H1 (cell line): ENCODE data around the gene CNNM4. TPM values are rescaled to one million over a fixed set of nuclear protein-coding genes. Genes with fewer than 3 reads are reported as not detected.

ENCODE experiments used
- CTCF ChIA-PET: fragments of 300-600 bp; sonication (Branson Sonifier 250); formaldehyde crosslinking; loops from one replicate; lab custom pipeline; 2021; ENCODE audit not compliant: partially characterized antibody; lab: Charles Lee
- POLR2A ChIA-PET: fragments of 300-600 bp; sonication (Branson Sonifier 250); formaldehyde crosslinking; loops from one replicate; lab custom pipeline; 2021; ENCODE audit warnings: inconsistent platforms; ENCODE audit not compliant: partially characterized antibody; lab: Charles Lee
- DNase-seq, 2 experiments: peaks; one replicate each; pipeline versions ENCODE4 v3.0.0 to v3.0.0-alpha.2; 2010 to 2022; ENCODE audit warnings: low spot score in 2 of 2, low read depth in 1 of 2, mixed read lengths in 1 of 2
- FAIRE-seq: peaks from 2 replicates; lab custom pipeline; 2011; peaks lifted over from hg19 to GRCh38; lab: Jason Lieb, UNC
- H2AFZ ChIP-seq: 2 replicates; pipeline ENCODE4 v1.8.1; 2012; ENCODE audit warnings: low read length, inconsistent platforms
- H2AK5ac ChIP-seq: 2 replicates; pipeline ENCODE4 v1.6.1; 2013; ENCODE audit warnings: low read depth, low read length
- H2BK120ac ChIP-seq: replicated peaks from 2 replicates; pipeline ENCODE3; 2013; ENCODE audit warnings: low read depth, low read length, inconsistent platforms
- H2BK12ac ChIP-seq: 2 replicates; pipeline ENCODE4 v1.6.1; 2013; ENCODE audit warnings: low read depth, low read length
- H2BK15ac ChIP-seq: 2 replicates; pipeline ENCODE4 v1.6.1; 2013; ENCODE audit warnings: low read length
- H2BK20ac ChIP-seq: 2 replicates; pipeline ENCODE4 v1.6.1; 2013; ENCODE audit warnings: low read length
- H2BK5ac ChIP-seq: 2 replicates; pipeline ENCODE4 v1.6.1; 2013; ENCODE audit warnings: low read depth, low read length
- H3K14ac ChIP-seq: 2 replicates; pipeline ENCODE4 v1.6.1; 2013; ENCODE audit warnings: inconsistent platforms; ENCODE audit not compliant: insufficient read length
- H3K18ac ChIP-seq: 2 replicates; pipeline ENCODE4 v1.6.1; 2013; ENCODE audit warnings: low read length; ENCODE audit errors: extremely low read depth
- H3K23ac ChIP-seq: 2 replicates; pipeline ENCODE4 v1.6.1; 2013; ENCODE audit warnings: inconsistent platforms; ENCODE audit not compliant: insufficient read length
- H3K23me2 ChIP-seq: 2 replicates; pipeline ENCODE4 v1.6.1; 2013; ENCODE audit warnings: low read depth, low read length
- H3K27ac ChIP-seq: 2 replicates; pipeline ENCODE4 v1.6.1; 2011; ENCODE audit warnings: low read depth, low read length, inconsistent platforms
- H3K27me3 ChIP-seq, 4 experiments: replicated peaks in 1 of 4; 1 replicate in 1 of 4; 2 replicates in 3 of 4; pipeline versions ENCODE4 v1.6.1 to v1.8.1; 2011 to 2013; ENCODE audit warnings: low read length in 3 of 4, mild to moderate bottlenecking in 3 of 4, inconsistent platforms in 2 of 4, mixed read lengths in 2 of 4, moderate library complexity in 1 of 4; ENCODE audit not compliant: control insufficient read depth in 3 of 4, insufficient read depth in 3 of 4; ENCODE audit errors: extremely low read depth in 1 of 4
- H3K36me3 ChIP-seq, 4 experiments: 2 replicates each; pipeline versions ENCODE4 v1.6.1 to v1.8.1; 2011 to 2013; ENCODE audit warnings: mild to moderate bottlenecking in 4 of 4, low read length in 3 of 4, moderate library complexity in 2 of 4, control low read depth in 1 of 4, inconsistent platforms in 1 of 4; ENCODE audit not compliant: insufficient read depth in 4 of 4, control insufficient read depth in 2 of 4
- H3K4ac ChIP-seq: replicated peaks from 2 replicates; pipeline ENCODE3; 2013; ENCODE audit warnings: low read length, low read depth, mixed read lengths, inconsistent platforms; ENCODE audit not compliant: insufficient read length
- H3K4me1 ChIP-seq, 4 experiments: replicated peaks in 1 of 4; 1 replicate in 1 of 4; 2 replicates in 3 of 4; pipeline versions ENCODE4 v1.6.1 to v1.8.1; 2011 to 2013; ENCODE audit warnings: low read length in 3 of 4, inconsistent platforms in 2 of 4, mixed read lengths in 1 of 4; ENCODE audit not compliant: insufficient read depth in 4 of 4, control insufficient read depth in 3 of 4
- H3K4me2 ChIP-seq, 2 experiments: 2 replicates each; pipeline versions ENCODE4 v1.6.1 to v1.8.1; 2011 to 2013; ENCODE audit warnings: low read depth in 2 of 2, low read length in 2 of 2, control low read depth in 1 of 2, inconsistent platforms in 1 of 2, mild to moderate bottlenecking in 1 of 2; ENCODE audit not compliant: insufficient read depth in 1 of 2
- H3K4me3 ChIP-seq, 4 experiments: fragments of 200-600, 300-600 bp in 1 of 4; sonication (generic), shearing (Covaris generic), sonication (Bioruptor Twin) in 1 of 4; 2 replicates each; pipeline versions ENCODE4 v1.5.1 to v1.8.1; 2011 to 2016; ENCODE audit warnings: low read length in 4 of 4, low read depth in 3 of 4, control low read depth in 2 of 4, inconsistent platforms in 2 of 4, mild to moderate bottlenecking in 2 of 4, mixed read lengths in 1 of 4, moderate library complexity in 1 of 4; ENCODE audit not compliant: insufficient read depth in 2 of 4; ENCODE audit errors: extremely low read depth in 1 of 4
- H3K56ac ChIP-seq: replicated peaks from 2 replicates; pipeline ENCODE3; 2013; ENCODE audit warnings: low read depth, mild to moderate bottlenecking, mixed read lengths, low read length, inconsistent platforms; ENCODE audit not compliant: insufficient read length
- H3K79me1 ChIP-seq: 2 replicates; pipeline ENCODE4 v1.6.1; 2013; ENCODE audit warnings: low read depth, low read length, control low read depth
- H3K79me2 ChIP-seq, 2 experiments: 2 replicates each; pipeline versions ENCODE4 v1.6.1 to v1.8.1; 2012 to 2013; ENCODE audit warnings: low read length in 2 of 2, mild to moderate bottlenecking in 2 of 2, inconsistent platforms in 1 of 2; ENCODE audit not compliant: insufficient read depth in 2 of 2, control insufficient read depth in 1 of 2
- H3K9ac ChIP-seq, 4 experiments: replicated peaks in 1 of 4; 1 replicate in 1 of 4; 2 replicates in 3 of 4; pipeline versions ENCODE4 v1.6.1 to v1.8.1; 2011 to 2013; ENCODE audit warnings: low read depth in 3 of 4, low read length in 3 of 4, control low read depth in 2 of 4, mild to moderate bottlenecking in 2 of 4, moderate library complexity in 2 of 4, inconsistent platforms in 1 of 4; ENCODE audit errors: extremely low read depth in 1 of 4
- H3K9me3 ChIP-seq, 2 experiments: 2 replicates each; pipeline versions ENCODE4 v1.6.1 to v1.8.1; 2012 to 2013; ENCODE audit warnings: mild to moderate bottlenecking in 2 of 2, moderate library complexity in 2 of 2, control low read depth in 1 of 2, inconsistent platforms in 1 of 2, low read depth in 1 of 2, low read length in 1 of 2, mixed read lengths in 1 of 2; ENCODE audit not compliant: insufficient read depth in 2 of 2
- H4K20me1 ChIP-seq, 2 experiments: replicated peaks in 1 of 2; 2 replicates each; pipeline versions ENCODE3 to v1.8.1; 2011 to 2013; ENCODE audit warnings: inconsistent platforms in 2 of 2, low read length in 2 of 2, mild to moderate bottlenecking in 1 of 2; ENCODE audit not compliant: insufficient read depth in 2 of 2, control insufficient read depth in 1 of 2
- H4K5ac ChIP-seq: 2 replicates; pipeline ENCODE4 v1.6.1; 2013; ENCODE audit warnings: low read length, low read depth, mixed read lengths, inconsistent platforms; ENCODE audit not compliant: insufficient read length
- H4K8ac ChIP-seq: 2 replicates; pipeline ENCODE4 v1.8.0; 2013; ENCODE audit warnings: mild to moderate bottlenecking, moderate library complexity, low read length, inconsistent platforms; ENCODE audit not compliant: insufficient read depth; ENCODE audit errors: extremely low read depth
- H4K91ac ChIP-seq: replicated peaks from 2 replicates; pipeline ENCODE3; 2013; ENCODE audit warnings: low read length, mixed read lengths, inconsistent platforms; ENCODE audit not compliant: insufficient read length
- EGR1 ChIP-seq: IDR thresholded peaks from 2 replicates; pipeline ENCODE4 v1.6.1; 2011; ENCODE audit warnings: low read depth, low read length, borderline replicate concordance
- WGBS, 2 experiments: shearing (Covaris generic) in 1 of 2; methylation state at CpG; one replicate each; pipeline versions ENCODE4 v1.1.6 to v1.1.7; 2013 to 2015; ENCODE audit warnings: low lambda C conversion rate in 2 of 2, mixed read lengths in 2 of 2, inconsistent platforms in 1 of 2, low coverage in 1 of 2, missing lambda C conversion rate in 1 of 2; ENCODE audit not compliant: insufficient replicate concordance in 2 of 2, insufficient coverage in 1 of 2, insufficient read length in 1 of 2; ENCODE audit errors: extremely low coverage in 1 of 2, missing lambda C conversion rate in 1 of 2; 5-methylcytosine and 5-hydroxymethylcytosine counted together
- microRNA counts: library from miRNA; unstranded; fragments of <30 nt; microRNA quantifications from one replicate; lab custom pipeline; 2015
- microRNA-seq, 2 experiments: library from miRNA; unstranded; fragments of <30 nt; microRNA quantifications; one replicate each; pipeline versions ENCODE4 to v1.2.0, GENCODE V29; 2016 to 2020; ENCODE audit warnings: borderline microRNAs expressed in 2 of 2, borderline number of aligned reads in 2 of 2, borderline replicate concordance in 1 of 2
- polyA plus RNA-seq, 7 experiments: library from polyadenylated mRNA; depleted of rRNA in 3 of 7; stranded (reverse) in 5 of 7; unstranded in 2 of 7; fragments of >200 nt in 5 of 7; fragments of 200-250 nt in 2 of 7; gene quantifications; 1 replicate in 5 of 7; 2 replicates in 1 of 7; 4 replicates in 1 of 7; pipeline versions ENCODE4 v1.2.1 to v1.2.3, GENCODE V29; 2011 to 2013; ENCODE audit warnings: missing spikeins in 2 of 7, mixed read lengths in 2 of 7
- small RNA-seq: library from polyadenylated mRNA; stranded (forward); fragments of <200 nt; extraction: miRNeasy Mini kit (QIAGEN cat#:217004); gene quantifications from one replicate; pipeline ENCODE3, GENCODE V24; 2013; ENCODE audit not compliant: insufficient read depth
- total RNA-seq: library from RNA; stranded (reverse); fragmentation: NEBNext Ultra II Directional; extraction: Animal tissue kit (Norgen Biotek cat#: 25700); gene quantifications from 2 replicates; pipeline ENCODE4 v1.2.1, GENCODE V29; 2021

The CNNM4 gene
- total and polyA plus RNA-seq, 2 of the 8 experiments (the other 6 are each of a cell fraction or from before 2014, with no cell fraction given): 10.3 to 11.0 TPM

- H3K14ac ChIP-seq: no peak overlapping the region
- H2BK12ac ChIP-seq: no peak overlapping the region
- H3K23me2 ChIP-seq: peaks cover 10% of the 10 kb centered on the region; the same call in 1 of the 2 replicates
- no peak overlapping the region for H2BK15ac ChIP-seq
- FAIRE-seq: no peak
- H3K9ac ChIP-seq: no peak overlapping the region
- DNase-seq: peak in 1 of 2 experiments; percentile 45
- H3K79me1 ChIP-seq: peaks cover 6% of the 10 kb centered on the region; the same call in 1 of the 2 replicates
- H3K27ac ChIP-seq: no peak overlapping the region
- H2BK5ac ChIP-seq: no peak overlapping the region
- no peak overlapping the region for H3K4ac ChIP-seq
- no peak overlapping the region for H3K4me3 ChIP-seq
- no peak overlapping the region for H2BK120ac ChIP-seq
- peaks cover 15 to 19% of the 10 kb centered on the region in 2 experiments for H4K20me1 ChIP-seq
- no peaks in the 10 kb centered on the region for H3K27me3 ChIP-seq
- H3K79me2 ChIP-seq: peaks cover 0 to 16% of the 10 kb centered on the region in 2 experiments; a peak in 3 of 4 replicates
- POLR2A ChIA-PET: interaction anchor here (0.8 to 5.8 kb wide), 10 partner anchors 10 to 96 kb away, joined by 3 to 47 read pairs (median 4); no protein-coding TSS in a partner anchor
- H3K18ac ChIP-seq: no peak overlapping the region
- no peak overlapping the region for H2AFZ ChIP-seq
- H3K4me1 ChIP-seq: peaks cover 3 to 11% (median 8%) of the 10 kb centered on the region in 4 experiments
- H2AK5ac ChIP-seq: no peak overlapping the region
- no peak overlapping the region for H2BK20ac ChIP-seq
- H4K5ac ChIP-seq: no peak overlapping the region
- TF ChIP-seq EGR1: no peak
- TF ChIP-seq, all 59 proteins: peak for 0
- 91% methylated on average over 7 of the region's 17 CpGs; no CpG with 5 or more reads in 1 of the 2 experiments for WGBS, 2 experiments
- no peak overlapping the region for H4K91ac ChIP-seq
- H3K56ac ChIP-seq: no peak overlapping the region
- no peaks in the 10 kb centered on the region for H3K9me3 ChIP-seq
- no peak overlapping the region for H4K8ac ChIP-seq
- no peak overlapping the region for H3K4me2 ChIP-seq
- H3K36me3 ChIP-seq: peaks cover 26 to 57% (median 48%) of the 10 kb centered on the region in 4 experiments
- no peak overlapping the region for H3K23ac ChIP-seq
- CTCF ChIA-PET: interaction anchor here (0.7 to 8.3 kb wide), 14 partner anchors 8 to 251 kb away, joined by 3 to 89 read pairs (median 5); partner anchors contain the start of gene ANKRD36
These were observed 100.4 kb downstream of the CNNM4 start for GRCh38 chr2:96861074-96861473.

MicroRNA genes within 50 kb of the gene (microRNA counts, 767-probe panel; counts per million panel counts)
- 879 counts per million, percentile 95 among the panel's probes with 10 or more counts for microRNA hsa-miR-3127-5p (lab: Ali Mortazavi, UCI)

Small RNAs within 50 kb of the gene (microRNA-seq; reads per million reads assigned to microRNA genes)
- 0 to 0.81 reads per million in 2 experiments for gene MIR3127

Small RNAs within 50 kb of the gene (small RNA-seq; reads per million reads assigned to genes)
- gene MIR3127: 6.2 reads per million, percentile 69 among the genes with 10 or more reads in this experiment

Other genes with a start within 250 kb of the CNNM4 start
- gene ARID5A, start 224.2 kb upstream of the CNNM4 start, total RNA-seq: 4.4 and 5.3 TPM in 2 replicates
- 3.3 and 3.8 TPM in 2 replicates for gene ARID5A, start 224.2 kb upstream of the CNNM4 start, polyA plus RNA-seq (2011; rRNA removed)
- gene KANSL3, start 122.6 kb upstream of the CNNM4 start, total RNA-seq: 31.4 and 32.6 TPM in 2 replicates
- gene KANSL3, start 122.6 kb upstream of the CNNM4 start, polyA plus RNA-seq (2011; rRNA removed): 19.8 and 30.4 TPM in 2 replicates
- gene FER1L5, start 118.1 kb upstream of the CNNM4 start, total RNA-seq: 0.69 and 0.88 TPM in 2 replicates
- gene FER1L5, start 118.1 kb upstream of the CNNM4 start, polyA plus RNA-seq (2011; rRNA removed): 0.23 and 0.38 TPM in 2 replicates
- 14.3 and 15.7 TPM in 2 replicates for gene LMAN2L, start 20.8 kb upstream of the CNNM4 start, total RNA-seq
- 11.1 and 17.6 TPM in 2 replicates for gene LMAN2L, start 20.8 kb upstream of the CNNM4 start, polyA plus RNA-seq (2011; rRNA removed)
- 29.2 and 29.9 TPM in 2 replicates for gene CNNM3, start 55.4 kb downstream of the CNNM4 start, total RNA-seq
- 29.1 and 39.0 TPM in 2 replicates for gene CNNM3, start 55.4 kb downstream of the CNNM4 start, polyA plus RNA-seq (2011; rRNA removed)
- gene ANKRD23, start 83.1 kb downstream of the CNNM4 start, total RNA-seq: 2.9 and 3.5 TPM in 2 replicates
- 3.4 and 4.8 TPM in 2 replicates for gene ANKRD23, start 83.1 kb downstream of the CNNM4 start, polyA plus RNA-seq (2011; rRNA removed)
- 18.5 and 19.7 TPM in 2 replicates for gene ANKRD39, start 97.1 kb downstream of the CNNM4 start, total RNA-seq
- gene ANKRD39, start 97.1 kb downstream of the CNNM4 start, polyA plus RNA-seq (2011; rRNA removed): 21.3 and 22.9 TPM in 2 replicates
- 67.3 and 74.3 TPM in 2 replicates for gene SEMA4C, start 109.2 kb downstream of the CNNM4 start, total RNA-seq
- gene SEMA4C, start 109.2 kb downstream of the CNNM4 start, polyA plus RNA-seq (2011; rRNA removed): 47.5 and 71.4 TPM in 2 replicates
- 0.63 and 0.65 TPM in 2 replicates for gene FAM178B, start 225.7 kb downstream of the CNNM4 start, total RNA-seq
- gene FAM178B, start 225.7 kb downstream of the CNNM4 start, polyA plus RNA-seq (2011; rRNA removed): 0.91 and 1.4 TPM in 2 replicates